HG02642 (cell line): ENCODE measurements around the gene KLF16.

Experiments
- ATAC-seq: cut with Tn5 transposase; IDR thresholded peaks from one replicate; pipeline ENCODE4 v1.9.1; 2021; ENCODE audit warnings: mild to moderate bottlenecking; ENCODE audit not compliant: unreplicated experiment, poor library complexity

Gene KLF16

GRCh38 chr19:1845642-1846041, 17.7 kb downstream of the KLF16 start:
- ATAC-seq: no peak

DNA sequence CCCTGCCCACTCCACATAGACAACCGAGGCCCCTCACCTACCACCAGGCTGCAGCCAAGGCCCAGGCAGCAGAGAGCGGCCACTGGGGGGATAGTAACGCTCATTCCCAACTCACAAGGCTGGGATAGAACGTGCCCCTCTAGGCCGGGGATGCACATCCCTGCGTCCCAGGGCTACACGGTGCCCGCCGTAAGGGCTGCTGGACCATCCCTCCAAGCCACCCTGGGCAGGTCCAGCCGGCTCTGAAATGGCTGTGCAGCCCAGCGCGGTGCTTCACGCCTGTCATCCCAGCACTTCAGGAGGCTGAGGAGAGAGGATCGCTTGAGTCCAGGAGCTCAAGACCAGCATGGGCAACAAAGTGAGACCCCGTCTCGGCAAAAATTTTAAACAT, 18.3 kb downstream of the KLF16 start:
- ATAC-seq: no peak

DNA sequence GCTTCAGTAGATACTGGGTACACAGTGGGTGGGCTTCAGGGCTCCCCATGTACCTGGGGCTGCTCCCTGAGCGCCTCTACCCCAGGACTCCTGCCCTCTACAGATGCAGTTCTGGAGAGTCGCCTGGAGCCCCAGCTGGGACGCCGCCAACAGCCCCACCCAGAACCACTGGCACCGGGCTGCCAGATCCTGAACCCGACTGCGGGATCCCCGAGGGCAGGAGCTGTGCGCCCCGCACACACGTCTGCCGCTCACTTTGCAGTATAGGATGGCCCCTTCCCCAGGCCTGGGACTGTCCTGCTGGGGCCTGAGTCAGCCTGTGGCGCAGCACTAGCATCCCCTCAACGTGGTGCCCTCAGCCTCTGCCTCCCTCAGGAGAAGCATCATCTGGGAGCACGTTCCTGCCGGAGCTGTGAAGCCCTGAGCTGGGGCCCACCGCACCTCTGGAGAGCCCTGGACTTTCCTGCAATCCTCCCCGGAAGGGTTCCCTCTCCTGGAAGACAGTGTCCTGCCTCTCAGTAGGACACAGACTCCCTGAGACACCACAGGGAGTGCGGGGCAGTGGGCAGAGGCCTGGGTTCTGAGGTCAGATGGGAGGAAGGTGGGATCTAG, 18.8 kb downstream of the KLF16 start:
- no peak for ATAC-seq

DNA sequence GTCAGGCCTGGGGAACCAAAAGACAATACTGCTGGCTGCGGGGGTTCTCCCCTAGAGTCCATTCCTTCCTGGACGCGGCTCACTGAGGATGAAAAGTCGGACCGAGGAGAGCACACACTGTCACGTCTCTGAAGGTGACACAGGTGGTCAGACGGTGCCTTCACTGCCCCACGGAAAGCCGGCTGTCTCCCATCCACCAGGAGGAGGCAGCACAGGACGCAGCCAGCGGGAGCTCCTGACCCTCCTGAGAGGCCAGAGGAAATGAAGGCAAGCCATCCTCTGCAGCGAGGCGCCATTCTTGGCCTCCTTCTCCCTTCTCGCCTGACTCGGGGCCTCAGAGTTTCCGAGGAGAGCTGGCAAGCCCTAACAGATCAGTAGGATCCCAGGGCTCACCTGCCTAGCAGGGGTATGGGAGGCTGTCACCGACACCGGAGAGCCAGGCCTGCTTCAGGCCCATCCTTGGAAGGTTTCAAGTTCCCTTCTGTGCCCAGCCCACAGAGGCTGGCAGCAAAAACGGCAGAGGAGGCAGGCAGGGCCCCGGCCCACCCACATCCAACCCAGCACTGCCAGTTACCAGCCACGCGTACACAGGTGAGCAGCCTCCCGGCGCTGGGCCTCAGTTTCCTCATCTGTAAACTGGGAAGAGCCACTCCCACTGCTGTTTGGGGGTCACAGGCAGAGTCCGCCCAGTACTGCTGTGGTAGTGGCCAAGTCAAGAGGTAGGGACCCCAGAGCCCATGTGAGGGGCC, 19.6 kb downstream of the KLF16 start:
- ATAC-seq: no peak

DNA sequence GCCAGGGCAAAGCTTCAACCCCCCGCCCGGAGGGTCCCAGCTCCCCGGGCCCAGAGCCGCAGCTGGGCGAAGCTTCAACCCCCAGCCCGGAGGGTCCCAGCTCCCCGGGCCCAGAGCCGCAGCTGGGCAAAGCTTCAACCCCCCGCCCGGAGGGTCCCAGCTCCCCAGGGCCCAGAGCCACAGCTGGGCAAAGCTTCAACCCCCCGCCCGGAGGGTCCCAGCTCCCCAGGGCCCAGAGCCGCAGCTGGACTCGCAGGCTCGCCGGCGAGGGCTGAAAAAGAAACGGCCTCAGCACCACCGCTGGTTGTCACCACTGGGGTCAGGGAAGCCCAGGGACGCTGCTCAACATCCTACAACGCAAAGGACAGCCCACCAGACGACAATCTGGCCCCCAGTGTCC, 20.3 kb downstream of the KLF16 start:
- no peak for ATAC-seq

- ATAC-seq: no peak
Observed at GRCh38 chr19:1841209-1841924, 22.0 kb downstream of the KLF16 start.

DNA sequence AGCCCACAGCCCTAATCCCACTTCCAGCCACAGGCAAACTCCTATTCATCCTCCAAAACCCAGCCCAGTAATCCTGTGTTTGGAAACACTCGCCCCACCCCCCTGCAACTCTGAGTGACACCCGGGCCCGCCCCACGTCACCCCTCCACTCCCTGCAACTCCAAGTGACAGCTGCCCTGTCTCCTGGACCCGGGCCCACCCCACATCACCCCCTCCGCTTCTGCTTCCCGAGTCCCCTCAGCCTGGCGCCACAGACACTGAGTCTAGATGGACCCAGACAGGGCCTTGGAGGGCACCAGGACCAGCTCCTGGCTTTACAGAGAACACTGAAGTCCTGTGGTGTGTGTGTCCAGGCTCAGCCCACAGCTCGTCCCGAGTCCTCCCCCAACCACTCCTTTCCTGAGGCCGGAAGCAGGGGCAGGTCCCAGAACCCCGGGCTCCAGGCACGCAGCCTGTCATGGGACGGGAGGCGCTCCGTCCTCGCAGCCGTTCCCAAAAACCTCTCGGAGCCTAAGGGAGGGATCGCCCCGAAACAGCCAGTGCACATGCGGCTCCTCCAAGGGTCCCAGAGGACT, 22.8 kb downstream of the KLF16 start:
- no peak for ATAC-seq

GRCh38 chr19:1839658-1840540, 23.5 kb downstream of the KLF16 start:
- no peak for ATAC-seq

DNA sequence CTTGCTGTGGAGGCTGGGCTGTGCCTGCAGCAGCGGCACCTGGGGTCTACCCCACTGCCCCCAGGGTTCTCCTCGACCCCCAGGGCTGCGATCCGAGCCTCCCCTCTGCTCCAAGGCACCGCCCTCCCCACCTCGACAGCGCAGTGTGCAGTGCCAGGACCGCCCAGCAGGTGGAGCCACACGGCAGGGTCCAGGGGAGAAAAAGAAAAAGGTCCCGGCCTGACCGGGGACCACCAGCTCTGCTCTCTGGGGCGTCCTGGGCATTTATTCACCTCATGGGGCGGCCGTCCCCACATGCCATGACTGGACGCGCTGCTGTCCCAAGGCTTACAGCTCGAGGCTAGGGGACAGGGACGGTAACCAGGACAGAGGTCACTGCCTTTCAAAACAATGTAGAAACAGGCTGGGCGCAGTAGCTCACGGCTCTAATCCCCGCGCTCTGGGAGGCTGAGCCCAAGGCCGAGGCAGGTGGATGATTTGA, 25.7 kb downstream of the KLF16 start:
- no peak for ATAC-seq

DNA sequence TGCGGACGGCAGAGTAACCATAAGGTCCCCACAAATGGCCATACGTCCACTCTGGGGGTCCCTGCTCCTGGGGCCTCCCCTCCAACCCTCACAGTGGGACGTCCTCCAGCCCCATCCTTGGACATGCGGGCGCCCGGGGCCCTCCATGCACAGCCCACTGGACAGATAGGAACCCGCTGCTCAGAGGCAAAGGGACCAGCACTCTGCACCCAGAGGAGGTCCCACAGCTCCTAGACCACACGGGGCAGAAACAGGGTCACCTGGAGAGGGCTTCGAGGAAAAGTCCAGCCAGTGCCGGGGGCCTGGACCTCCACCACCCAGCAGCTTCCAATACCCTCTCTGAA, 26.2 kb downstream of the KLF16 start:
- no peak for ATAC-seq

- no peak for ATAC-seq
Observed at GRCh38 chr19:1836458-1837221, 26.7 kb downstream of the KLF16 start.

DNA sequence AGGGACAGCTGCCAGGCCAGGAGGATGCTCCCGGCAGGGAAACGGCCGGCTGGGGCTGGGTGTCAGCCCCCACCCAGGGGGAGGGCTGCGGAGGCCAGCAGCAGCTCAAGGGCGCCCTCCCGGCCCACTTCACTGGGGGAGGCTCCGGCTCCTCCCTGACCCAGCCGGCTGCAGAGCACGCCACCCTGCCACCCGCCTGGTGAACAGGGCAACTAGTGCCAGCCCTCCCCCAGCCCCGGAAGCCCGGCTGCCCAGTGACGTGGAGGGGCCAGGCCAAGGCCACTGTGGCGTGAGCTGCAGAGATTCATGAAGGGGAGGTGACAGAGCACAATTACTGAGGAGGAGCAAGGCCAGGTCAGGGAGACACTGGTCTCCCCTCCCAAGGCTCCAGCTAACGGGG, 29.8 kb downstream of the KLF16 start:
- ATAC-seq: no peak

DNA sequence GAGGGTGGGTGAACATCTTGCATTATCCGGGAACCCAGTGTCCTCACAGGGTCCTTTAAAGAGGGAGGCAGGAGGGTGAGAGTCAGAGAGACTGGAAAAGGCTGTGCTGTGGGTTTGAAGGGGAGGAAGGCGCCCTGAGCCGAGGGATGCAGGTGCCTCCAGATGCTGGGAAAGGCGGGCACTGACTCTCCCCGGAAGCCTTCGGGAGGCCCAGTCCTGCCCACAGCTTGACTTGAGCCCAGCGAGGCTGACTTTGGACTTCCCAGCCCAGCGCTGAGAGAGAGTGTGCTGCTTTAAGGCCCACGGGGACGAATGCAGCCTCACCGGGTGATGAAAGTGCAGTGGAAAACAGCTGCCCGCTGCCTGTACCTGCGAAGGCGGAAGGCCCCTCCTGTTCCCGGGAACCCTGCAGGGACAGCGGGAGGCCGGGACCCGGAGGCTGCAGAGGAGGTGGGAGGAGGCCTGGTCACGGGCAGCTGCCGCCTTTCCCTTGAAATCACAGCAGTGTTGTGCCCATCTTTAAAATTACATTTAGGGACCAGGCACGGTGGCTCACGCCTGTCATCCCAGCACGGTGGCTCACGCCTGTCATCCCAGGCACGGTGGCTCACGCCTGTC, 31.2 kb downstream of the KLF16 start:
- ATAC-seq: no peak

DNA sequence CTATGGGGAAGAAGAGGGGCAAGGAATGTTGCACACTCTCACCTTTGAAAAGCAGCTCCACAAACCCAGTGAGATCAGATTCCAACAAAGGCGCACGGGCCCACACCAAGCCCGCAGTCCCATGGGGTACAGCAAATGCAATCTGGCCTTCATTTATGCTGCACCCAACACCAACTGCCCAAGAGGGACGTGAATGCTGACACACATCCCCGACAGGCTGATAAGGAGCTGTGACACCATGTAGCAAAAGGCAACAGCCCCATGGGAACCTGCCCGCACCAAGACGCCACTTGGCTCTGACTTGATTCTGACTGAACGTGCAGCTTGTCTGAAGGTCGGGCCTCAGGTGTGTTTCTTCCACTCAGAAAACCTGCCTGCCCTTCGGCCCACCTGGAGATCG, 32.4 kb downstream of the KLF16 start:
- no peak for ATAC-seq

DNA sequence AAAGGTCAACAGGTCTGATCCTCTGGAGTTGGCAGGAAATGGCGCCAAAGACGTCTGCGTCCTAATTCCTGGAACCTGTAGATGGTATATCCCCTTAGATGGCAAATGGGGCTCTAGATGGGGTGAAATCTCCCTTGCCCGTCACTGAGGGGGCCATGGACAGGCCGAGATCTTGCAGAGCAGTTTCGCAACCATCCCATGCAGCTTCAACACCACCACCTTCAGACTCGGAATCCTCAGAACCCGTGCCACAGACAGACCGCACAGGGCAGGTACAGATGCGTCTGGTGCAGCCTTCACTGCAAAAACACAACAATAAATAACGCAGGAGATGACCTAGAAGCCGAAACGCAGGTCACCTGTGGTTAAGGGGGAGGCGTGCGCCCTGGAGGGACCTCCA, 32.8 kb downstream of the KLF16 start:
- no peak for ATAC-seq

DNA sequence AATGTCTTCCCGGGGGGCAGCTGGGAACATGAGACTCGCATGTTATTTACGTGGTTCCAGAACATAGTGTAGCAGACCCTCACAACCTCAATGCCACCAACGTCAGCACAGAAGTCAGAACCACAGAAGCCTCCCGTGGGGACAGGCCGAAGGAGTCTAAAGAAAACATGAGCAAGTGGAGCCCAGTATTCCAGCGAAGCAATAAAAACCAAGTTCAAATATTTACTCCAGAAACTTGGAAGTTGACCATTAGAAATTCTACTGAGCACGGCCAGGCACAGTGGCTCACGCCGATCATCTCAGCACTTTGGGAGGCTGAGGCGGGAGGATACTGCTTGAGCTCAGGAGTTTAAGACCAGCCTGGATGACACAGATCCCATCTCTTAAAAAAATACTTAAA, 33.4 kb downstream of the KLF16 start:
- ATAC-seq: no peak

DNA sequence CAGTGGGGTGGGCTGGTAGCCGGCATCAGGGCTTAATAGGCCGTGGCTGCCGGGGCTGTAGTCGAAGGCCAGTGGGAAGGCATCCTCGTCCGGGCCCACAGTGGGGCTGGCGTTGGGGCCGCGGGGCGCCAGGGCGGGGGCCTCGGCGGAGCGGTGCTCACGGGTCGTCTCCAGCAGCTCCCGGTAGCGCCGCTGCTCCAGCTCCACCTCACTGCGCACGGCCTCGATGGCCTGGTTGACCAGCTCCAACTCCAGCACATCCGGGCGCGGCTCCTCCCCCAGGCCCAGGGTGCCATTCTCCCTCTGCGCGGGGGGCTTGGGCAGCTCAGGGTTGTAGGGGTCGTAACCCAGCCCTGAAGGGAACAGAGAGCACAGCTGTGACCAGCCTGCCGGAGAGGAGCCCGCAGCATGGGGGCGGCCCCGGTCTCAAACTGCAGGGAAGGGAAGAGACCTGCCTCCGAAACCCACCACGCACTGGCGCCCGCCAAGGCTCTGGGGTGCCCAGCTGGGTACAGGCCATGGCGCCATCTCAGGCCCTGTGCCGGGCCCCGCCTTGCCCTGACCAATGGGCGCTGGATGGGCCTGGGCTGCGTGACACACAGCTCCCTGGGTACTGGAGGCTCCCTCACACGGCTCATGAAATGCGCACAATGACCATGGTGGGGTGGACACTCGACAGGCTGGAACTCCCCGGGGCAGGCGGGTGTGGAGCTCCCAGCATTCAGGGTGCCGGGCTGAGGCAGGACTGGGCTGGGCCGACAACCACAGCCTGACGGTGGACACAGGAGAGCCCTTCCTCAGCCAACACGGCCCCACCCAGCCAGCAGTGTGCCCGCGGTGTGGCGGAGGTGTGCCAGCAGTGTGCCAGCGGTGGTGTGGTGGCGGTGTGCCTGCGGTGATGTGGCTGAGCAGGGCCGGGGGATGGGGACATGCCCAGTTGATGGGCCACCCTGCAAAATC, 34.8 kb downstream of the KLF16 start:
- no peak for ATAC-seq
